ENCODE data around the gene PLXNB2.

Gene PLXNB2

GRCh38 chr22:50262973-50263617 is 44.4 kb downstream of the PLXNB2 start:
- no peak for DNase-seq (ENCODE audit: low spot score)

GRCh38 chr22:50262460-50262911 is 45.0 kb downstream of the PLXNB2 start:
- DNase-seq (ENCODE audit: low spot score), result no peak

- no peak for DNase-seq (ENCODE audit: low spot score)
Measured at GRCh38 chr22:50261615-50262459, 45.6 kb downstream of the PLXNB2 start, which contains the start of gene MAPK12. Gene MAPK12, minus strand, starts transcription at chr22:50261683. Its CDS starts 174 bp downstream, at chr22:50261509.

DNA sequence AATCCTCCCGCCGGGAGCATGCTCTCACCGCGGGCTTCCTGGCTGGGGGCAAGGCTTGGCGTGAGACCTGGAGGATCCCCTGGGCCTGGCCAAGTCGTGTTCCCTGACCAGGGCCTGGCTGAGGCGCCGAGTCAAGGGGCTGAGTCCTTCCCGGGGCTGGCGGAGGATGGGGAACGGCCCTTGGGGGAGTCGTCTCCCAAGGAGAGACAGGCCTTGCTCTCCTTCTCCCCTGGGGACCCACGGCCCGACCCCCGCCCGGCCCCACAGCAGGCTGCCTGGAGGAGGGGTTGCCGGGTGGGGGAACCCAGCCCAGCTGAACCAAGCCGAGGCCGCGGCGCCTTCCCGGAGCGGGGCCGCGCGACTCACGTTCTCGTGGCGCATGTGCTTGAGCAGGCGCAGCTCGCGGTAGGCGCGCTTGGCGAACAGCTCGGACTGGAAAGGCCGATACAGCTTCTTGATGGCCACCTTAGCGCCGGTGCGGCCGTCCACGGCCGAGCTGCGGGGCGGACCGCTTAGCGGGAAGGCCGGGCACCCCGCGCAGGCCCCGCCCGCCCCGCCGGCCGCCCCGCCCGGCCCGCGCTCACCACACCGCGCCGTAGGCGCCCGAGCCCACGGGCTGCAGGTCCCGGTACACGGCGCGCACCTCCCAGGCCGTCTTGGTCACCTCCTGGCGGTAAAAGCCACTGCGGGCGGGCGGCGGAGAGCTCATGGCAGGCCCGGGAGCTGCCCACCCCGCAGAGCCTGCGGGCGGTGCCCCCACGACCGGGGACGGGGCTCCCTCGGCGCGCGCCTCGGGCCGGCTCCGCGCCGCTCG is 46.4 kb downstream of the PLXNB2 start:
- DNase-seq (ENCODE audit: low spot score), result peak; percentile 69

DNA sequence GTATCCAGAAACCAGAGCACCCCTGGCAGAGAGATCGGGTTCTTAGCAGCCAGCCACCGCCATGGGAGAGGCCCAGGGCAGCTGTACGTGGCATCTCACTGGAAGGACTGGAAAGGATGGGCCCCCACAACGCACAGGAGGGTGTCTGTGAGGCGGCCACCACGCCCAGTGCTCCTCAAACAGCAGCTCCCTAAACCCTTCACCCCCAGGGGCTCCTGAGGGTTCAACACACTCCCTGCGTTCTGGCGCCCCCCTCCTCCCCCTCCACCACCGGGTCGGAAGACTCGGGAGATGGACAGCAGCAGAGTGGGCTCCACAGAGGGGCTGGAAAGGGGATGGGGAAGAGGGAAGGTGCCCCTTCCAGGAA is 47.0 kb downstream of the PLXNB2 start:
- DNase-seq (ENCODE audit: low spot score), result no peak

- DNase-seq (ENCODE audit: low spot score), result no peak
Measured at GRCh38 chr22:50259302-50259701, 48.1 kb downstream of the PLXNB2 start.

DNA sequence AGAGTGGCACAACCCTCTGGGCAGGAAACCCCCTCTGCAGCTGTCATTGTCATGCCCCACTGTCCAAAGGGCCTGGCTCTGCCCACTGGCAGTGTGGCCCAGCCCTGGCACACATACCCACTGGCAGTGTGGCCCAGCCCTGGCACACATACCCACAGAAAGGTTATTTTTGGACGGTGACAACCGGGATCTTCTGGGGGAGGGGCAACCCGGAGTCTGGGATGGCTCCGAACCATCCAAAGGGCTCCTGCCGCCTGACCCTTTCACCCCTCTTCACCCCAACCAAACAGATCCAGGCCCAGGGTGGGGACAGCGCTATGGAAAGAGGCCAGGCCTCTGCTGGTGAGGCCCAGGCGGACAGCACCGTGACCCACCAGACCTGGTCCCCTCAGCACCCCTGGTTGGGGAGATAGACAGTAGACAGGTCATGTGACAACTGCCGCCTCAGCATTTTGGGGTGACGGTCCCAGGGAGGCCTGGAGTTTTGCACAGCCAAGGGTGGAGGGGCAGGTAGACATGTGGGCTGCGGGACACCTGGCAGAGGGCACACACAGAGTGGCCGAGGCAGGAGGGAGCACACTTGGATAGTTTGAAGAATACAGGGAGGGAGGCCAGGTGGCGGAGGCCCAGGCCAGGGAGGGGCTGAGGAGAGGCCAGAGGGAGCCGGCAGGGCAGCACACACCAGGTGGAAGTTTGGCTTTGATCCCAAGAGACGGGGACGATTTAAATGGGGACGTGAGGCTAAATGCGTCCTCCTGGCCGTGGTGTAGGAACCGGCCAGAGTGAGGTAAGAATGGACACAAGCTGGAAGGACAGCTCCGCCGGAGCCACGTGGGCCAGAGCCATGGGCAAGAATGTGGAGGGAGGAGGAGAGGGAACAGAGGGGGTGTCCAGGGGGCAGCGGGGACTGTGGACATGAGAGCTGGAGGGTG is 48.8 kb downstream of the PLXNB2 start:
- DNase-seq (ENCODE audit: low spot score), result no peak

- no peak for DNase-seq (ENCODE audit: low spot score)
Measured at GRCh38 chr22:50257451-50258360, 49.7 kb downstream of the PLXNB2 start.

DNA sequence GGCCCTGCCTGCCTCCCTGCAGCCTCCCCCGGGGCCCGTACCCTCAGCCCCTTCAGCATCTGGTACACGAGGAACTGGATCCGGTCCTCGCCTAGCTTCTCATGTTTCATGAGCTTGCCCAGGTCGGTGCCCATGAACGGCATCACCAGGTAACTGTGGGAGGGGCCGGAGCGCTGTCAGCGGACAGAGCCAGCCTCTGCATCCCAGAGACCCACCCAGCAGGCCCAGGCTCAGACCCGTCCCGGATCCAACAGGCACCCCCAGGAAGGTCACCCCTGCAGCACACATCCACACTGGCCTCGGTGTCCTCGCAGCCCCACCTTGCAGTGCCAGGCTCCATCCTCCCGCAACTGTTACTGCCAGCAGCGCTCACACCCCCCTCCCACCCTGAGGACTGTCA is 50.4 kb downstream of the PLXNB2 start:
- no peak for DNase-seq (ENCODE audit: low spot score)

DNA sequence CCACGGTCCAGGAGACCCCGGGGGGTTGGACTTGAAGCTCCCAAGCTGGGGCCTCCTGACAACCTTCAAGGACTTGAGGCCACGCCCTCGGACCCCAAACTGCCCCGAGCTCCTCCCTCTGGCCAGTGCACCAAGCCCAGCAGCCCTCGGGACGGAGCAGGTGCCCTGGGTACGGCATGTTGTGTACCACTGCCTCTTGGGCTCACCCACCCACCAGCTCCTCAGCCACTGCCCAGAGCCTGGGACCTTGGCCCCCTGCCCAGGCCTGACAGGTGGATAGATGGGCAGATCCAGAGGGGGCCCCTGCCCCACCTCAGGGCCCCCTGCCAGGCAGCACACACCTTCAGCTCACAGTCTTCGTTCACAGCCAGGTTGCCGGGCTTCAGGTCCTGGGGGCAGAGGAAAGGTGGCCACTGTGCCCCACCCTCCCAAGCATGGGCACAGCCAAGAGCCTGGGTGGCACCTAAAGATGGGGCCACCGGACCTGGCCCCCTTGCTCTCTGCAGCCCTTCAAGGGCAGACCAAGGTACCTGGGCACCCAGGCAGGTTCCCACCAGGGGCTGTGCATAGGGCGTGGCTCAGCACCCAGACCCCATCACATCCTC is 51.1 kb downstream of the PLXNB2 start:
- no peak for DNase-seq (ENCODE audit: low spot score)

- no peak for DNase-seq (ENCODE audit: low spot score)
Measured at GRCh38 chr22:50255607-50256006, 51.8 kb downstream of the PLXNB2 start.

DNA sequence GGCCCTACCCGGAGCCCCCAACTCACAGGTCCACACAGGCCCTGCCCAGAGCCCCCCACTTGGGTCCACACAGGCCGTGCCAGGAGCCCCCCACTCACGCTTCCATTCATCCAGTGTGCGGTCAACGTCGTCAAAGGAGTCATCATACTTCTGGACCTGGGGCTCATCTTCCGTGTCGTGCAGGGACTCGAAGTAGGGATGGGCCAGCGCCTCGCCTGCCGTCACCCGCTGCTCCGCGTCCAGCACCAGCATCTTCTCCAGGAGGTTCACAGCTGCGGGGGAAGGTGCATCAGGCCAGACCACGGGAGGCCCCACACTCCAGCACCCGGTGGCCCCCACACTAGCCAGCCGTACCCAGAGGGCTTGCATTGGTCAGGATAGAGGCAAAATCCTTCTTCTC is 52.3 kb downstream of the PLXNB2 start:
- no peak for DNase-seq (ENCODE audit: low spot score)

- no peak for DNase-seq (ENCODE audit: low spot score)
Measured at GRCh38 chr22:50253941-50254340, 53.5 kb downstream of the PLXNB2 start.

- DNase-seq (ENCODE audit: low spot score), result no peak
Measured at GRCh38 chr22:50253046-50253915, 54.2 kb downstream of the PLXNB2 start.

- peak; percentile 55 for DNase-seq (ENCODE audit: low spot score)
Measured at GRCh38 chr22:50252082-50253045, 55.1 kb downstream of the PLXNB2 start.

DNA sequence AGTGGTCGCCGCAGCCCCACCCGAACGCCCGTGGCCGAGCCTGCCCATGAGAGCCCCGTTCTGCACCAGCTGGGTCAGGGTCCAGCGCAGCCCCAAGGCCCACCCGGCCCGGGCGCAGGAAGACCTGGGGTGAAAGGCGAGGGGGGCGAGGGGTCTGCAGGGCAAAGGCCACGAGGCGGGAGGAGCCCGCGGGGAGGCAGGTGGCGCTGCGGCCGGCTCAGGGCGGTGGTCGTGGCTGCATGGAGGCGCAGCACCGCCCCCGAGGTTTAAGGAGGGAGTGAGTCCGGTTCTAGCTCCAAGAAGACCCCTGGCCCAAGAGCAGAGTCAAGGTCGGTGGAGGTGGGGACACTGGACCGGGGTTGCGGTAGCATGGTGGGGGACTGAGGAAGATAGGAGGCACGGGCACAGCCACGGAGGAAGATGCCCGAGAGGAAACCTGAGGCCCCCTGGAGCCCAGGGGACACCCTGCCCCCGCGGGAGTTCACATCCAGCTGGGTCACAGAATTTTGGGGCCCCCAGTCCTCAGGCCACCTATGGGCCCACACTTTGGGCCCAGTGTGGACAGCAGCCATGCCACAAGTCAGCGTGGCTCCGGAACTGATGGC is 55.9 kb downstream of the PLXNB2 start:
- no peak for DNase-seq (ENCODE audit: low spot score)
